OCI-LY7 (cell line): Measurements from ENCODE around the gene EIF2S1. TPM values are rescaled to one million over a fixed set of nuclear protein-coding genes. Genes with fewer than 3 reads are reported as not detected.

ENCODE experiments used
- BruUV-seq: library from RNA; stranded (reverse); fragments of 400-500 nt; replicated peaks from 2 replicates; lab custom pipeline; 2021; lab: Mats Ljungman, UMichigan
- CTCF ChIA-PET: fragments of 300-600 bp; sonication (Branson Sonifier 250); formaldehyde crosslinking; loops from one replicate; lab custom pipeline; 2022; ENCODE audit warnings: antibody characterized with exemption; ENCODE audit not compliant: unreplicated experiment; lab: Charles Lee
- POLR2A ChIA-PET: fragments of 300-600 bp; sonication (Branson Sonifier 250); formaldehyde crosslinking; loops from one replicate; lab custom pipeline; 2022; ENCODE audit warnings: antibody characterized with exemption; lab: Charles Lee
- DNase-seq: peaks from one replicate; pipeline ENCODE4 v3.0.0-alpha.2; 2015; ENCODE audit warnings: low spot score
- H2AFZ ChIP-seq: fragments of 200-600 bp; sonication (generic), shearing (Covaris generic); 2 replicates; pipeline ENCODE4 v1.6.1; 2014; ENCODE audit warnings: mild to moderate bottlenecking, antibody characterized with exemption, low read length, moderate library complexity
- H3K27ac ChIP-seq: fragments of 200-600 bp; sonication (generic); 2 replicates; pipeline ENCODE4 v1.5.1; 2014; ENCODE audit warnings: mixed run types, low read depth, mild to moderate bottlenecking, moderate library complexity, low read length, inconsistent platforms; ENCODE audit not compliant: poor library complexity, severe bottlenecking
- H3K36me3 ChIP-seq: fragments of 200-600 bp; sonication (generic); 2 replicates; pipeline ENCODE4 v1.6.1; 2014; ENCODE audit warnings: mild to moderate bottlenecking, antibody characterized with exemption, low read length, moderate library complexity, mixed read lengths; ENCODE audit not compliant: insufficient read depth
- H3K4me1 ChIP-seq: fragments of 200-600 bp; sonication (generic); 2 replicates; pipeline ENCODE4 v1.5.1; 2014; ENCODE audit warnings: mild to moderate bottlenecking, low read length; ENCODE audit not compliant: insufficient read depth, poor library complexity, severe bottlenecking
- H3K4me2 ChIP-seq: fragments of 200-600 bp; sonication (generic); 2 replicates; pipeline ENCODE4 v1.6.1; 2014; ENCODE audit warnings: mild to moderate bottlenecking, low read length
- H3K4me3 ChIP-seq: fragments of 200-600 bp; sonication (generic); 2 replicates; pipeline ENCODE4 v1.5.1; 2014; ENCODE audit warnings: mild to moderate bottlenecking, low read depth, low read length; ENCODE audit not compliant: poor library complexity, severe bottlenecking
- H3K79me2 ChIP-seq: fragments of 200-600 bp; sonication (generic); 2 replicates; pipeline ENCODE4 v1.6.1; 2016; ENCODE audit warnings: low read depth, mild to moderate bottlenecking, low read length, moderate library complexity, mixed read lengths; ENCODE audit not compliant: insufficient read depth
- H3K9me2 ChIP-seq: fragments of 200-600 bp; sonication (generic); 2 replicates; pipeline ENCODE4 v1.6.1; 2016; ENCODE audit warnings: mild to moderate bottlenecking, low read length, mixed read lengths; ENCODE audit not compliant: insufficient read depth
- H3K9me3 ChIP-seq: fragments of 200-600 bp; sonication (generic); 2 replicates; pipeline ENCODE4 v1.6.1; 2014; ENCODE audit warnings: mild to moderate bottlenecking, mixed run types, low read length, mixed read lengths
- H4K20me1 ChIP-seq: fragments of 200-600 bp; sonication (generic); 2 replicates; pipeline ENCODE4 v1.6.1; 2014; ENCODE audit warnings: mild to moderate bottlenecking, antibody characterized with exemption, low read length, moderate library complexity, mixed read lengths; ENCODE audit not compliant: insufficient read depth
- CTCF ChIP-seq: fragments of 200-600 bp; sonication (generic); conservative IDR thresholded peaks from 2 replicates; pipeline ENCODE4 v1.5.1; 2014; ENCODE audit warnings: mild to moderate bottlenecking, antibody characterized with exemption, low read length, moderate library complexity, mixed read lengths
- EZH2phosphoT487 ChIP-seq: fragments of 200-600 bp; sonication (generic); IDR thresholded peaks from 2 replicates; pipeline ENCODE4 v1.6.1; 2018; ENCODE audit warnings: low read depth, borderline replicate concordance, mild to moderate bottlenecking, mixed run types, antibody characterized with exemption, low read length, moderate library complexity, mixed read lengths
- intact Hi-C: fragments of 100-400 bp; cut with micrococcal nuclease; formaldehyde crosslinking; loops from one replicate; pipeline ENCODE4 v1.10.0; 2022; ENCODE audit not compliant: unreplicated experiment
- total RNA-seq, 2 experiments: library from RNA; depleted of rRNA in 1 of 2; stranded (reverse); fragments of >200 nt in 1 of 2; shearing (Covaris generic) in 1 of 2; gene quantifications; 2 replicates each; pipeline ENCODE4 v1.2.3, GENCODE V29; 2014 to 2022

EIF2S1 gene
- total RNA-seq, 2 experiments from 2014 or later = 161 to 170 TPM

GRCh38 chr14:67358924-67359774 is 979 bp upstream of the EIF2S1 start:
- no peak for DNase-seq
- H2AFZ ChIP-seq = peak overlapping the region; percentile 77
- peaks cover 52% of the 10 kb centered on the region for H3K79me2 ChIP-seq
- H3K9me3 ChIP-seq = no peaks in the 10 kb centered on the region
- POLR2A ChIA-PET = interaction anchor here (0.5 to 1.3 kb wide), 11 partner anchors 8 to 757 kb away, joined by 3 to 4 read pairs (median 3); partner anchors contain the start of gene PIGH
- TSS peak; percentile 65 for BruUV-seq
- peak overlapping the region; percentile 93 for H3K4me3 ChIP-seq
- CTCF ChIA-PET = interaction anchor here (0.7 to 1.4 kb wide), 3 partner anchors 8 to 241 kb away, joined by 3 read pairs; partner anchors contain the start of gene PIGH
- no peaks in the 10 kb centered on the region for H3K9me2 ChIP-seq
- intact Hi-C loops = no loop called here
- peaks cover 39% of the 10 kb centered on the region for H3K4me1 ChIP-seq
- TF ChIP-seq EZH2phosphoT487 (no peak), CTCF (no peak)
- H3K36me3 ChIP-seq = peaks cover 29% of the 10 kb centered on the region
- H3K4me2 ChIP-seq = peak overlapping the region; percentile 99
- H3K27ac ChIP-seq = no peak overlapping the region
- peaks cover 31% of the 10 kb centered on the region for H4K20me1 ChIP-seq

GRCh38 chr14:67360470-67361206 is 510 bp downstream of the EIF2S1 start:
- intact Hi-C loops = loop anchor here (2.0 kb wide), 1 partner anchor 120 kb away; the partner anchor contains the start of gene PALS1
- Histone ChIP-seq H2AFZ (peak overlapping the region; percentile 90), H3K36me3 (peaks cover 44% of the 10 kb centered on the region), H3K27ac (peak overlapping the region; percentile 76), H3K4me3 (peak overlapping the region; percentile 93), H3K9me2 (no peaks in the 10 kb centered on the region), H4K20me1 (peaks cover 40% of the 10 kb centered on the region), H3K79me2 (peaks cover 67% of the 10 kb centered on the region), H3K4me1 (peaks cover 39% of the 10 kb centered on the region), H3K9me3 (no peaks in the 10 kb centered on the region), H3K4me2 (peak overlapping the region; percentile 88)
- TF ChIP-seq CTCF = no peak
- TF ChIP-seq EZH2phosphoT487 = no peak
- ChIA-PET POLR2A (interaction anchor here (0.9 to 1.3 kb wide), 3 partner anchors 20 to 239 kb away, joined by 3 read pairs; partner anchors contain the start of gene PIGH), CTCF (interaction anchor here (1.4 kb wide), 1 partner anchor 239 kb away, joined by 3 read pairs; the partner anchor contains the start of gene PIGH)
- TSS peak; percentile 79 for BruUV-seq
- no peak for DNase-seq
